SK-N-SH treated with all-trans-retinoic acid at 6 μM for 48 hours (cell line): Measurements from ENCODE around the gene SNX8.
A peak's percentile ranks its signal among the peaks of the same experiment; 100 is the strongest.

Experiments
- ATAC-seq: fragments of 200-7000 bp; cut with Tn5 transposase; 3 replicates; pipeline ENCODE4 v1.9.1; 2020; ENCODE audit warnings: mild to moderate bottlenecking, moderate library complexity
- ARNTL ChIP-seq: fragments of 450-650 bp; formaldehyde crosslinking; IDR thresholded peaks from 2 replicates; pipeline ENCODE4 v1.5.0; 2020; ENCODE audit warnings: low read depth, mild to moderate bottlenecking, moderate library complexity, borderline replicate concordance
- BACH2 ChIP-seq: fragments of 250-450 bp; sonication (Bioruptor Pico); IDR thresholded peaks from 2 replicates; pipeline ENCODE4 v1.9.0; 2021; ENCODE audit warnings: mild to moderate bottlenecking, borderline replicate concordance
- CREB5 ChIP-seq: fragments of 250-450 bp; sonication (Bioruptor Pico); IDR thresholded peaks from 2 replicates; pipeline ENCODE4 v1.5.1; 2020; ENCODE audit warnings: low read depth, mild to moderate bottlenecking, moderate library complexity
- CSDC2 ChIP-seq: fragments of 250-450 bp; sonication (Bioruptor Pico); IDR thresholded peaks from 2 replicates; pipeline ENCODE4 v1.5.0; 2020; ENCODE audit warnings: mild to moderate bottlenecking, moderate library complexity
- CSRNP3 ChIP-seq: fragments of 250-450 bp; sonication (Bioruptor Pico); IDR thresholded peaks from 2 replicates; pipeline ENCODE4 v1.5.1; 2021; ENCODE audit warnings: mild to moderate bottlenecking, moderate library complexity
- ESRRG ChIP-seq: fragments of 250-450 bp; sonication (Bioruptor Pico); IDR thresholded peaks from 2 replicates; pipeline ENCODE4 v1.6.1; 2021; ENCODE audit warnings: mild to moderate bottlenecking
- GLIS3 ChIP-seq: fragments of 250-450 bp; sonication (Bioruptor Pico); IDR thresholded peaks from 2 replicates; pipeline ENCODE4 v1.5.0; 2020; ENCODE audit warnings: mild to moderate bottlenecking, moderate library complexity
- ISL1 ChIP-seq: fragments of 250-450 bp; sonication (Bioruptor Pico); IDR thresholded peaks from 2 replicates; pipeline ENCODE4 v2.1.2; 2022; ENCODE audit warnings: mild to moderate bottlenecking, moderate library complexity
- OSR1 ChIP-seq: fragments of 250-450 bp; sonication (Bioruptor Pico); IDR thresholded peaks from 2 replicates; pipeline ENCODE4 v1.8.0; 2022; ENCODE audit warnings: moderate library complexity, mild to moderate bottlenecking, inconsistent platforms
- PATZ1 ChIP-seq: fragments of 250-450 bp; sonication (Bioruptor Pico); IDR thresholded peaks from 2 replicates; pipeline ENCODE4 v1.8.0; 2020; ENCODE audit warnings: mild to moderate bottlenecking, moderate library complexity, borderline replicate concordance
- POU6F1 ChIP-seq: fragments of 250-450 bp; sonication (Bioruptor Pico); IDR thresholded peaks from 2 replicates; pipeline ENCODE4 v1.8.0; 2021; ENCODE audit warnings: low read depth, mild to moderate bottlenecking, moderate library complexity, borderline replicate concordance
- PPARA ChIP-seq: fragments of 250-450 bp; sonication (Bioruptor Pico); IDR thresholded peaks from 2 replicates; pipeline ENCODE4 v1.5.0; 2020; ENCODE audit warnings: mild to moderate bottlenecking, borderline replicate concordance
- RARB ChIP-seq: fragments of 250-450 bp; sonication (Bioruptor Pico); IDR thresholded peaks from 2 replicates; pipeline ENCODE4 v1.8.0; 2021; ENCODE audit warnings: mild to moderate bottlenecking, moderate library complexity
- SNAI2 ChIP-seq: fragments of 250-450 bp; sonication (Bioruptor Pico); IDR thresholded peaks from 2 replicates; pipeline ENCODE4 v1.5.0; 2020; ENCODE audit warnings: mild to moderate bottlenecking, moderate library complexity
- TCF4 ChIP-seq: fragments of 250-450 bp; sonication (Bioruptor Pico); IDR thresholded peaks from 2 replicates; pipeline ENCODE4 v1.8.0; 2021; ENCODE audit warnings: mild to moderate bottlenecking, moderate library complexity, borderline replicate concordance
- TSHZ2 ChIP-seq: fragments of 250-450 bp; sonication (Bioruptor Pico); IDR thresholded peaks from 2 replicates; pipeline ENCODE4 v1.5.0; 2020; ENCODE audit warnings: mild to moderate bottlenecking, moderate library complexity
- ZC3H10 ChIP-seq: fragments of 250-450 bp; sonication (Bioruptor Pico); IDR thresholded peaks from 2 replicates; pipeline ENCODE4 v1.5.1; 2021; ENCODE audit warnings: mild to moderate bottlenecking, moderate library complexity
- ZFP3 ChIP-seq: fragments of 250-450 bp; sonication (Bioruptor Pico); IDR thresholded peaks from 2 replicates; pipeline ENCODE4 v1.5.0; 2020; ENCODE audit warnings: mild to moderate bottlenecking, moderate library complexity
- ZFP30 ChIP-seq: fragments of 450-650 bp; formaldehyde crosslinking; IDR thresholded peaks from 2 replicates; pipeline ENCODE4 v1.5.0; 2022; ENCODE audit warnings: mild to moderate bottlenecking, moderate library complexity
- ZNF565 ChIP-seq: fragments of 450-650 bp; formaldehyde crosslinking; conservative IDR thresholded peaks from 2 replicates; pipeline ENCODE4 v1.5.0; 2020; ENCODE audit warnings: low read depth, mild to moderate bottlenecking, moderate library complexity
- ZNF70 ChIP-seq: fragments of 450-650 bp; formaldehyde crosslinking; IDR thresholded peaks from 2 replicates; pipeline ENCODE4 v1.5.0; 2020; ENCODE audit warnings: mild to moderate bottlenecking, moderate library complexity
- ZNF8 ChIP-seq: fragments of 450-650 bp; formaldehyde crosslinking; IDR thresholded peaks from 2 replicates; pipeline ENCODE4 v1.5.0; 2020; ENCODE audit warnings: mild to moderate bottlenecking, moderate library complexity

Gene SNX8

GRCh38 chr7:2233926-2234325 lies 80.3 kb downstream of the SNX8 start:
- ATAC-seq = no peak
- no peak for TF ChIP-seq TCF4
- TF ChIP-seq ESRRG (CRISPR knock-in tag) = no peak
- TF ChIP-seq GLIS3 (CRISPR knock-in tag) = no peak
- no peak for TF ChIP-seq RARB (CRISPR knock-in tag)
- no peak for TF ChIP-seq ZNF8 (CRISPR knock-in tag)
- no peak for TF ChIP-seq PATZ1
- TF ChIP-seq ZFP30 (CRISPR knock-in tag) = no peak
- TF ChIP-seq BACH2 (CRISPR knock-in tag) = no peak
- TF ChIP-seq POU6F1 (CRISPR knock-in tag) = no peak

- ATAC-seq = peak; percentile 93
- TF ChIP-seq PATZ1 (no peak), ZC3H10 (CRISPR knock-in tag) (no peak), ZFP3 (0 out of 2 replicates have a peak, but pooled peaks have one; percentile 61), CSDC2 (CRISPR knock-in tag) (no peak), PPARA (CRISPR knock-in tag) (no peak), ISL1 (CRISPR knock-in tag) (no peak), CSRNP3 (0 out of 2 replicates have a peak, but pooled peaks have one; percentile 19), ARNTL (CRISPR knock-in tag) (no peak), GLIS3 (CRISPR knock-in tag) (peak; percentile 85; the same call in 1 of the 2 replicates), OSR1 (CRISPR knock-in tag) (no peak), BACH2 (CRISPR knock-in tag) (no peak), SNAI2 (no peak), ZNF8 (CRISPR knock-in tag) (no peak), CREB5 (CRISPR knock-in tag) (no peak), ZNF70 (CRISPR knock-in tag) (peak; percentile 48; the same call in 1 of the 2 replicates), ZFP30 (CRISPR knock-in tag) (no peak), ESRRG (CRISPR knock-in tag) (peak; percentile 70; the same call in 1 of the 2 replicates), TSHZ2 (0 out of 2 replicates have a peak, but pooled peaks have one; percentile 41), ZNF565 (no peak)
These were observed 81.3 kb downstream of the SNX8 start, which contains the start of gene MAD1L1 for GRCh38 chr7:2232766-2233520. Gene MAD1L1, minus strand, starts transcription at chr7:2232945. Its CDS starts 2,812 bp downstream, at chr7:2230133.
